Nephron (organoid): Measurements from ENCODE around the gene PRSS50.

Experiments used
- H3K27ac Mint-ChIP-seq, 3 experiments: 2 replicates each; pipeline ENCODE4 v1.8.0; 2020; ENCODE audit warnings: mixed read lengths in 3 of 3, mild to moderate bottlenecking in 2 of 3, moderate library complexity in 1 of 3
- H3K27me3 Mint-ChIP-seq: 2 replicates; pipeline ENCODE4 v1.8.0; 2021; ENCODE audit warnings: low read depth, mild to moderate bottlenecking, moderate library complexity, mixed read lengths
- H3K36me3 Mint-ChIP-seq: 2 replicates; pipeline ENCODE4 v1.8.0; 2020; ENCODE audit warnings: low read depth, mixed read lengths
- H3K4me1 Mint-ChIP-seq: 2 replicates; pipeline ENCODE4 v1.8.0; 2020; ENCODE audit warnings: mixed read lengths
- H3K4me3 Mint-ChIP-seq, 3 experiments: 2 replicates each; pipeline ENCODE4 v1.8.0; 2020; ENCODE audit warnings: mild to moderate bottlenecking in 3 of 3, mixed read lengths in 3 of 3, moderate library complexity in 2 of 3
- H3K9me3 Mint-ChIP-seq: 2 replicates; pipeline ENCODE4 v1.8.0; 2020; ENCODE audit warnings: mixed read lengths
- CTCF ChIP-seq, 3 experiments: fragments of 200-600 bp; sonication (generic); IDR thresholded peaks; one replicate each; pipeline ENCODE4 v1.5.0; 2021; ENCODE audit warnings: antibody characterized with exemption in 3 of 3; ENCODE audit not compliant: unreplicated experiment in 3 of 3

The PRSS50 gene

GRCh38 chr3:46682974-46683373, 34.7 kb downstream of the PRSS50 start:
- no peak for TF ChIP-seq CTCF (IDR thresholded peaks at IDR 0.05; ENCODE audit: unreplicated experiment in 3 of 3)

GRCh38 chr3:46681856-46682540, 35.7 kb downstream of the PRSS50 start:
- Mint-ChIP-seq H3K27me3 (peaks cover 18% of the 10 kb centered on the region), H3K4me3 (no peak overlapping the region), H3K9me3 (no peaks in the 10 kb centered on the region), H3K36me3 (no peaks in the 10 kb centered on the region), H3K4me1 (peaks cover 6% of the 10 kb centered on the region), H3K27ac (no peak overlapping the region)
- TF ChIP-seq CTCF (IDR thresholded peaks at IDR 0.05; ENCODE audit: unreplicated experiment in 3 of 3): no peak

More at GRCh38 chr3:46682974-46683373, 34.7 kb downstream of the PRSS50 start:
- H3K4me3 Mint-ChIP-seq: no peak overlapping the region
- H3K36me3 Mint-ChIP-seq: no peaks in the 10 kb centered on the region
- H3K27me3 Mint-ChIP-seq: peaks cover 20% of the 10 kb centered on the region
- no peaks in the 10 kb centered on the region for H3K9me3 Mint-ChIP-seq
- no peak overlapping the region for H3K27ac Mint-ChIP-seq
- H3K4me1 Mint-ChIP-seq: no peaks in the 10 kb centered on the region

- Mint-ChIP-seq H3K4me3 (no peak overlapping the region), H3K9me3 (no peaks in the 10 kb centered on the region), H3K4me1 (peaks cover 6% of the 10 kb centered on the region), H3K36me3 (no peaks in the 10 kb centered on the region), H3K27me3 (peaks cover 18% of the 10 kb centered on the region), H3K27ac (no peak overlapping the region)
- TF ChIP-seq CTCF (IDR thresholded peaks at IDR 0.05; ENCODE audit: unreplicated experiment in 3 of 3): no peak
Measured at GRCh38 chr3:46681387-46681786, 36.3 kb downstream of the PRSS50 start.

GRCh38 chr3:46680298-46680826, 37.3 kb downstream of the PRSS50 start:
- Mint-ChIP-seq H3K36me3 (no peaks in the 10 kb centered on the region), H3K4me3 (no peak overlapping the region), H3K9me3 (no peaks in the 10 kb centered on the region), H3K27me3 (peaks cover 14% of the 10 kb centered on the region), H3K27ac (no peak overlapping the region), H3K4me1 (peaks cover 6% of the 10 kb centered on the region)
- TF ChIP-seq CTCF (IDR thresholded peaks at IDR 0.05; ENCODE audit: unreplicated experiment in 3 of 3): no peak

GRCh38 chr3:46679681-46680080, 38.0 kb downstream of the PRSS50 start:
- peaks cover 18% of the 10 kb centered on the region for H3K27me3 Mint-ChIP-seq
- no peaks in the 10 kb centered on the region for H3K9me3 Mint-ChIP-seq
- no peak overlapping the region for H3K4me3 Mint-ChIP-seq
- H3K36me3 Mint-ChIP-seq: no peaks in the 10 kb centered on the region
- TF ChIP-seq CTCF (IDR thresholded peaks at IDR 0.05; ENCODE audit: unreplicated experiment in 3 of 3): no peak
- H3K4me1 Mint-ChIP-seq: peaks cover 6% of the 10 kb centered on the region
- H3K27ac Mint-ChIP-seq: no peak overlapping the region

GRCh38 chr3:46678280-46678679, 39.4 kb downstream of the PRSS50 start:
- peaks cover 6% of the 10 kb centered on the region for H3K4me1 Mint-ChIP-seq
- no peaks in the 10 kb centered on the region for H3K36me3 Mint-ChIP-seq
- H3K27ac Mint-ChIP-seq: no peak overlapping the region
- no peaks in the 10 kb centered on the region for H3K9me3 Mint-ChIP-seq
- TF ChIP-seq CTCF (IDR thresholded peaks at IDR 0.05; ENCODE audit: unreplicated experiment in 3 of 3): no peak
- peaks cover 26% of the 10 kb centered on the region for H3K27me3 Mint-ChIP-seq
- no peak overlapping the region for H3K4me3 Mint-ChIP-seq
